ENCODE data around the gene SERPINF2.
A peak's percentile ranks its signal among the peaks of the same experiment; 100 is the strongest.
"Not testable (repeated sequence)": the region's sequence is repeated elsewhere in the genome, so short reads cannot be mapped to it uniquely, and the experiment has no call there.

The SERPINF2 gene

GRCh38 chr17:1742371-1743087 is at the start of gene SERPINF2:
Gene SERPINF2 (plus strand): TSS chr17:1742871. CDS start chr17:1744996, 2,125 bp downstream.
- DNase-seq = no peak

- no peak for DNase-seq
Observed at GRCh38 chr17:1693339-1693738, 49.3 kb upstream of the SERPINF2 start.

- no peak for DNase-seq
Observed at GRCh38 chr17:1695365-1695764, 47.3 kb upstream of the SERPINF2 start.

- DNase-seq = no peak
Observed at GRCh38 chr17:1697681-1698080, 45.0 kb upstream of the SERPINF2 start.

- not testable (repeated sequence) for DNase-seq
Observed at GRCh38 chr17:1699891-1700290, 42.8 kb upstream of the SERPINF2 start.

GRCh38 chr17:1703063-1703462 is 39.6 kb upstream of the SERPINF2 start:
- DNase-seq = no peak

GRCh38 chr17:1705004-1705403 is 37.7 kb upstream of the SERPINF2 start:
- no peak for DNase-seq

- DNase-seq = no peak
Observed at GRCh38 chr17:1707107-1707506, 35.6 kb upstream of the SERPINF2 start.

GRCh38 chr17:1708791-1709346 is 33.8 kb upstream of the SERPINF2 start:
- DNase-seq = not testable (repeated sequence)

GRCh38 chr17:1709403-1709951 is 33.2 kb upstream of the SERPINF2 start:
- no peak for DNase-seq

GRCh38 chr17:1709971-1710806 is 32.5 kb upstream of the SERPINF2 start, which contains the start of gene TLCD2:
Gene TLCD2 (minus strand): TSS chr17:1710377. CDS start chr17:1710242, 135 bp downstream.
- DNase-seq = peak in 1 of 2 experiments; percentile 19

GRCh38 chr17:1710807-1711553 is 31.7 kb upstream of the SERPINF2 start:
- no peak for DNase-seq

GRCh38 chr17:1711804-1712203 is 30.9 kb upstream of the SERPINF2 start:
- no peak for DNase-seq

- no peak for DNase-seq
Observed at GRCh38 chr17:1712271-1712670, 30.4 kb upstream of the SERPINF2 start.

- DNase-seq = no peak
Observed at GRCh38 chr17:1713160-1713877, 29.4 kb upstream of the SERPINF2 start.

GRCh38 chr17:1713878-1714426 is 28.7 kb upstream of the SERPINF2 start:
- peak; percentile 30 to 55 for DNase-seq

- DNase-seq = peak in 1 of 2 experiments; percentile 17
Observed at GRCh38 chr17:1714427-1714979, 28.2 kb upstream of the SERPINF2 start.

- DNase-seq = no peak
Observed at GRCh38 chr17:1714980-1715802, 27.5 kb upstream of the SERPINF2 start.

GRCh38 chr17:1715803-1716075 is 26.9 kb upstream of the SERPINF2 start:
- DNase-seq = no peak

Data from NCI-H524 (cell line).